ENCODE data around the gene FAM53B.

- no peak for TF ChIP-seq POLR2A (IDR thresholded peaks at IDR 0.05)
- TF ChIP-seq, protein P1, sequence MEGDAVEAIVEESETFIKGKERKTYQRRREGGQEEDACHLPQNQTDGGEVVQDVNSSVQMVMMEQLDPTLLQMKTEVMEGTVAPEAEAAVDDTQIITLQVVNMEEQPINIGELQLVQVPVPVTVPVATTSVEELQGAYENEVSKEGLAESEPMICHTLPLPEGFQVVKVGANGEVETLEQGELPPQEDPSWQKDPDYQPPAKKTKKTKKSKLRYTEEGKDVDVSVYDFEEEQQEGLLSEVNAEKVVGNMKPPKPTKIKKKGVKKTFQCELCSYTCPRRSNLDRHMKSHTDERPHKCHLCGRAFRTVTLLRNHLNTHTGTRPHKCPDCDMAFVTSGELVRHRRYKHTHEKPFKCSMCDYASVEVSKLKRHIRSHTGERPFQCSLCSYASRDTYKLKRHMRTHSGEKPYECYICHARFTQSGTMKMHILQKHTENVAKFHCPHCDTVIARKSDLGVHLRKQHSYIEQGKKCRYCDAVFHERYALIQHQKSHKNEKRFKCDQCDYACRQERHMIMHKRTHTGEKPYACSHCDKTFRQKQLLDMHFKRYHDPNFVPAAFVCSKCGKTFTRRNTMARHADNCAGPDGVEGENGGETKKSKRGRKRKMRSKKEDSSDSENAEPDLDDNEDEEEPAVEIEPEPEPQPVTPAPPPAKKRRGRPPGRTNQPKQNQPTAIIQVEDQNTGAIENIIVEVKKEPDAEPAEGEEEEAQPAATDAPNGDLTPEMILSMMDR (IDR thresholded peaks at IDR 0.05): no peak
Observed at GRCh38 chr10:124591123-124591495, 153.1 kb downstream of the FAM53B start.

Measured in body of pancreas (tissue), 4 donors.